C4-2B (cell line): ENCODE data around the gene ZNF808.

Experiments used
- ZFX ChIP-seq: fragments of 450-650 bp; IDR thresholded peaks from 2 replicates; pipeline ENCODE4 v1.6.1; 2017
- TF ChIP-seq, protein P1 (sequence below): fragments of 450-650 bp; conservative IDR thresholded peaks from 2 replicates; pipeline ENCODE4 v1.5.1; 2017; ENCODE audit warnings: mild to moderate bottlenecking

DNA sequence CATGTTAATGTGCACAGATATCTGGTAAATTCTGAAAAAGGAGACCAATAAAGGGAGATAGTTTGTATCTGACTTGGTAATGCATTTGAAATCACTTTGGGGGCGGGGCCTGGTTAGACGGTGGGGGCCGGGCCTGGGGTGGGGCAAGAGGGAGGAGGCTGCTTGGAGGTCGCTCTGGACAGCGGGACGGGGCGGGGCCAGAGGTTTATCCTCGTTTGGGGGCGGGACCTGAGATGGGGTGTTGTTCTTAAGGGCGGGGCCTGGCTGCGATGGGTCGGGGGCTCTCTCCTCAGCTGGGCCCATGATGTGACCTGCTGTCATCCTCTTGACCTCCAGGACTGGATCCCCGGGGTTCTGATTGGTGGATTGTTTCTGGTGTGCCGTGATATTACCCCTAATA, 4.9 kb upstream of the ZNF808 start:
- TF ChIP-seq, protein P1, sequence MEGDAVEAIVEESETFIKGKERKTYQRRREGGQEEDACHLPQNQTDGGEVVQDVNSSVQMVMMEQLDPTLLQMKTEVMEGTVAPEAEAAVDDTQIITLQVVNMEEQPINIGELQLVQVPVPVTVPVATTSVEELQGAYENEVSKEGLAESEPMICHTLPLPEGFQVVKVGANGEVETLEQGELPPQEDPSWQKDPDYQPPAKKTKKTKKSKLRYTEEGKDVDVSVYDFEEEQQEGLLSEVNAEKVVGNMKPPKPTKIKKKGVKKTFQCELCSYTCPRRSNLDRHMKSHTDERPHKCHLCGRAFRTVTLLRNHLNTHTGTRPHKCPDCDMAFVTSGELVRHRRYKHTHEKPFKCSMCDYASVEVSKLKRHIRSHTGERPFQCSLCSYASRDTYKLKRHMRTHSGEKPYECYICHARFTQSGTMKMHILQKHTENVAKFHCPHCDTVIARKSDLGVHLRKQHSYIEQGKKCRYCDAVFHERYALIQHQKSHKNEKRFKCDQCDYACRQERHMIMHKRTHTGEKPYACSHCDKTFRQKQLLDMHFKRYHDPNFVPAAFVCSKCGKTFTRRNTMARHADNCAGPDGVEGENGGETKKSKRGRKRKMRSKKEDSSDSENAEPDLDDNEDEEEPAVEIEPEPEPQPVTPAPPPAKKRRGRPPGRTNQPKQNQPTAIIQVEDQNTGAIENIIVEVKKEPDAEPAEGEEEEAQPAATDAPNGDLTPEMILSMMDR: no peak
- TF ChIP-seq ZFX: no peak
